ENCODE measurements around the gene PRKN.

PRKN gene

DNA sequence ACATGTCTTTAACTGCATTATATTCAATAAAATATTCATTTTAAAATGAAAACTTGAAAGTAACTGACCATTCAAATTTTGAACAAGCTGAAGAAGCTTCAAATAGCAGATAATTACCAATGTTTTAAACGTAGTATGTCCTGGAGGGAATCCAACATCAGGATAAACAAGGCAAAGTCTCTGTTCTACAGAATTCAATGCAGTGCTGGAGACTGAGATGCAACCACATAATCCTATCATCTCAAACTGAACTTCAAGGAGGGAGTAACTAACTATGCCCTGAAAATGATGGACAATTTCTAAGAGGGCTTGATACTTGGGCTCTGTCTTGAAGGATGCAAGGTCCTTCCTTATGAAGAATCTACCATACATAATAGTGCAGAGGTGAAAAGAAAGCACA lies 100.7 kb downstream of the PRKN start:
- Histone ChIP-seq H3K4me3 (no peak overlapping the region), H3K27ac (no peak overlapping the region)

GRCh38 chr6:162625846-162626540 lies 101.6 kb downstream of the PRKN start:
- no peak overlapping the region for H3K4me3 ChIP-seq
- no peak overlapping the region for H3K27ac ChIP-seq

DNA sequence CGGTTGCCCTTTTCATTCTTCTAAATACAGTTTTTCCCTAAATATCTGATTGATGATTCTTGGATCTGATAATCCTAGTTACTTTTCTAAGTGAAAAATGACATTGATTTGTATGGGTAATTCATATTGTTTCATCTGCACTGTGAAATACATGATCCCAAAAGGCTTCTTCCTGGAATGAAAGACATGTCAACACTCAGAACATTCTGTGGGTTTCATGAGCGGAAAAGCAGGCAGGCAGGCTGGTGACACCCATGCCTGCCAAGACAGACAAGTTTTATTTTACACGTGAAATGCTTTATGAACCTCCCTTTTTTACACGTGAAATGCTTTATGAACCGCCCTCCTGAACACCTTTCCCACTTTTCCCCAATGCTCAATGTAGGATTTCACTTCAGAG lies 105.0 kb downstream of the PRKN start:
- Histone ChIP-seq H3K4me3 (no peak overlapping the region), H3K27ac (no peak overlapping the region)

- no peak overlapping the region for H3K4me3 ChIP-seq
- H3K27ac ChIP-seq: no peak overlapping the region
Observed at GRCh38 chr6:162621246-162621645, 106.3 kb downstream of the PRKN start.

- H3K4me3 ChIP-seq: no peak overlapping the region
- no peak overlapping the region for H3K27ac ChIP-seq
Observed at GRCh38 chr6:162620073-162620472, 107.5 kb downstream of the PRKN start.

GRCh38 chr6:162618448-162619002 lies 109.0 kb downstream of the PRKN start:
- Histone ChIP-seq H3K27ac (no peak overlapping the region), H3K4me3 (no peak overlapping the region)

GRCh38 chr6:162615016-162615705 lies 112.4 kb downstream of the PRKN start:
- Histone ChIP-seq H3K4me3 (no peak overlapping the region), H3K27ac (no peak overlapping the region)

DNA sequence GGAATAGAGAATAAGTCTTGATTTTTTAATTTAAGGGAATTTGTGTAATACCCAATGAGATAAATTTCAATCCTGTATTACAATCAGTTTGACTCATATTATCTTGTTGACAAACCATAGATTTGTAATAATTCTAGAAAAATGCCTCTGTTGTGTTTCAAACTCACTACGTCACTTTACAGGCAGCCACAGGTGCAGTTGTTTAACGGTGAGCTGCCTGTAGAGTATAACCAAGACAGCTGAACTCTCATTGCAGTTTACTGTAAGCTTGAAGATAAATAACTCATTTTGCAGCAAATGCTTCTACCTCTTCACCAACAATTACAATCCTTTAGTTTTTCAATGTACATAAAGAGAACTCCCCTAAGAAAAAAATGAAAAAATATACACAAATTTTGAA lies 114.3 kb downstream of the PRKN start:
- Histone ChIP-seq H3K27ac (no peak overlapping the region), H3K4me3 (no peak overlapping the region)

GRCh38 chr6:162612613-162613012 lies 115.0 kb downstream of the PRKN start:
- no peak overlapping the region for H3K27ac ChIP-seq
- no peak overlapping the region for H3K4me3 ChIP-seq

GRCh38 chr6:162610351-162610750 lies 117.2 kb downstream of the PRKN start:
- no peak overlapping the region for H3K4me3 ChIP-seq
- no peak overlapping the region for H3K27ac ChIP-seq

DNA sequence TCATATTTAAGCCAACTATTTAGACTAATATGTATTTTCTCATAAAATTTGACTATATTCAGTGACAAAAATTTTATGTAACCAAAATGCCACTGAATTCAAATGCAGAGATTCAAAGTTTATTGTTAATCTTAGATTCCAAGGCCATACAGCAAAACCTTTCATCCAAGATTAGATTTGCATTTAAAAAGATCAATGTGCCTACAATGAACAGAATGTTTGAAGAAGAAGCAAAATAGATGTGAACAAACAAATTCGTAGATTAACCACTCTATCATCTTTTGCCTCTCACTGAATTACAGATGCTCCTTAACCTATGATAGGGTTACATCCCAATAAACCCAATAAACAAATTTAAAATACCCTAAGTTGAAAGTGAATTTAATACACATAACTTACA lies 121.7 kb downstream of the PRKN start:
- no peak overlapping the region for H3K4me3 ChIP-seq
- H3K27ac ChIP-seq: no peak overlapping the region

DNA sequence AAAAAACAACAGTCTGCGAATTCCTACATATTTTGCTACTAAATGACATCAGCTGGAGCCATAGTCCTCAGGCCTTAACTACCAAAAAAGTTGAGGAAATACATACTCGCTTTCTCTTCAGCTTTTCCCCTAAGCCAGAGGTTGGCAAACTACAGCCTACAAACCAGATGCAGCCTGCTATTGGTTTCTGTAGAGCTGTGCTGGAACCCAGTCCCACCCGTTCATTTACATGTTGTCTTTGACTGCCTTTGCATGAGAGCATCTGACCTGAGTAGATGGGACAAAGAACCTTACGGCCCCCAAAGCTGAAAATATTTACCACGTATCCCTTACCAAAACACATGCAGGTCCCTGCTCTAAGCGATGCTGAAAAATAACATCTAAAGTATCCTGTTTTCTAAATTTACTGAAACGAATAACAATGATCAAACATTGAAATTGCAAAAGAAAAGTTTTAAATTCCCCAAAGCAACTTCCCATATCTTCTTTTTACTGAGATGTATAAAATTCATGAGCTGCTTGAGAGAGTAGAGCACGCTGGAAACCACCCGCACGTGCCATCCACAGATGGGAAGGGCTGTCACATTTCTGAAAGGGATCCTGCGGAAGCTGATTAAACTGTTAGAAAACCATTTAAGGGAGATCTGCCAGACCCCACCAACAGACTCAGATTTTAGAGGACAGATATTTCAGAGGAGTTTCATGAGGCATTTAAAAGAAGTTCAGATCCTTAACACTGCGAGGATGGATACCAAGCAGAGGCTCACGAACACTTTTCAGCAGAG lies 124.1 kb downstream of the PRKN start:
- no peak overlapping the region for H3K4me3 ChIP-seq

GRCh38 chr6:162602759-162603158 lies 124.8 kb downstream of the PRKN start:
- no peak overlapping the region for H3K27ac ChIP-seq
- H3K4me3 ChIP-seq: no peak overlapping the region

More for the DNA sequence above, 124.1 kb downstream of the PRKN start:
- H3K27ac ChIP-seq: no peak overlapping the region

GRCh38 chr6:162596676-162597075 lies 130.9 kb downstream of the PRKN start:
- no peak overlapping the region for H3K4me3 ChIP-seq
- H3K27ac ChIP-seq: no peak overlapping the region

- Histone ChIP-seq H3K4me3 (no peak overlapping the region), H3K27ac (no peak overlapping the region)
Observed at GRCh38 chr6:162591517-162591916, 136.0 kb downstream of the PRKN start.

GRCh38 chr6:162581988-162582780 lies 145.4 kb downstream of the PRKN start:
- H3K27ac ChIP-seq: no peak overlapping the region
- no peak overlapping the region for H3K4me3 ChIP-seq

GRCh38 chr6:162580619-162581018 lies 146.9 kb downstream of the PRKN start:
- no peak overlapping the region for H3K4me3 ChIP-seq
- H3K27ac ChIP-seq: no peak overlapping the region

- H3K4me3 ChIP-seq: no peak overlapping the region
- H3K27ac ChIP-seq: no peak overlapping the region
Observed at GRCh38 chr6:162576016-162576415, 151.6 kb downstream of the PRKN start.

- Histone ChIP-seq H3K27ac (no peak overlapping the region), H3K4me3 (no peak overlapping the region)
Observed at GRCh38 chr6:162572240-162572639, 155.3 kb downstream of the PRKN start.

DNA sequence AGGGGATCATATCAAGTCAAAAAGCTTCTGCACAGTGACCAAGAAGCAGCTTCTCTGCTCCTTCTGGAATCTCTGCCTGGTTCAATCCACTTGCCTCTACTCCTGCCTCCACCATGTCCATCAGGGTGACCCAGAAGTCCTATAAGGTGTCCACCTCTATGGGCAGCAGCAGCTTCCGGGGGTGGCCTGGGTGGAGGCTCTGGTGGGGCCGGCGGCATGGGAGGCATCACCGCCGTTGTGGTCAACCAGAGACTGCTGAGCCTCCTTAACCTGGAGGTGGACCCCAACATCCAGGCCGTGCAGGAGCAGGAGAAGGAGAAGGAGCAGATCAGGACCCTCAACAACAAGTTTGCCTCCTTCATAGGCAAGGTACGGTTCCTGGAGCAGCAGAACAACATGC lies 159.3 kb downstream of the PRKN start:
- Histone ChIP-seq H3K27ac (no peak overlapping the region), H3K4me3 (no peak overlapping the region)
